ENCODE measurements around the gene SNAI1. TPM values are rescaled to one million over a fixed set of nuclear protein-coding genes. Genes with fewer than 3 reads are reported as not detected.
A peak's percentile ranks its signal among the peaks of the same experiment; 100 is the strongest.
"Not testable (repeated sequence)": the region's sequence is repeated elsewhere in the genome, so short reads cannot be mapped to it uniquely, and the experiment has no call there.

Gene SNAI1
- total RNA-seq, 1 donor from 2014 or later, result 2.3 TPM

- Mint-ChIP-seq H3K27me3 (peaks cover 2% of the 10 kb centered on the region), H3K4me3 (no peak overlapping the region)
Measured at GRCh38 chr20:50003253-50003656, 20.5 kb downstream of the SNAI1 start.

GRCh38 chr20:50004229-50004628 is 21.4 kb downstream of the SNAI1 start:
- no peak overlapping the region for H3K27ac Mint-ChIP-seq
- peaks cover 23% of the 10 kb centered on the region for H3K4me1 Mint-ChIP-seq
- peaks cover 2% of the 10 kb centered on the region for H3K27me3 Mint-ChIP-seq
- no peak for DNase-seq
- H3K36me3 Mint-ChIP-seq (ENCODE audit: low read depth), result no peaks in the 10 kb centered on the region
- intact Hi-C loops (cut with micrococcal nuclease), result no loop called here
- H3K4me3 Mint-ChIP-seq, result no peak overlapping the region
- H3K9me3 Mint-ChIP-seq, result no peaks in the 10 kb centered on the region

More at GRCh38 chr20:50003253-50003656, 20.5 kb downstream of the SNAI1 start:
- Mint-ChIP-seq H3K9me3 (no peaks in the 10 kb centered on the region), H3K27ac (no peak overlapping the region), H3K4me1 (peaks cover 23% of the 10 kb centered on the region), H3K36me3 (ENCODE audit: low read depth) (no peaks in the 10 kb centered on the region)
- intact Hi-C loops (cut with micrococcal nuclease), result no loop called here
- no peak for DNase-seq

DNA sequence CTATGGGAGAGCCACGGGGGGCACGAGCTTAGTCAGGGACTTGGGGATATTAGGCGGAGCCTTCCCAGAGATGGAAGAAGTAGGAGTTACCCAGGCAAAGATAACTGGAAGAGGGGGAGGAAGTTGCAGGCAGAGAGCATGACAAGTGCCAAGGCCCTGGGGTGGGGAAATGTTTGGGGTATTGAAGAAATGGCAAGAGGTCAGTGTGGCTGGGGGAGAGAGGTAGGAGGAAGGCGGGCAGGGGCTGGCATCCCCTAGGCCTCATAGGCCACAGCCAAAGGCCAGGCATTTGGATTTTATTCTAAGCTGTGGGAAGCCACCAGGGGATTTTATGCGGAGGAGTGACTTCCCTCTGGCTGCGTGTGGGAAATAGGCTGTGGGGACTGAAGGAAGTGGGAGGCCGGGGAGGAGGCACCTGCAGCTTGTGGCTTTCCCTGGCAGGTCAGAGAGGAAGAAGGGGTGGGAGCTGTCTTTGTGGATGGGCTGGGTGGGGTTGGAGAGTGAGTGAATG is 22.7 kb downstream of the SNAI1 start:
- Mint-ChIP-seq H3K9me3 (no peaks in the 10 kb centered on the region), H3K27me3 (peaks cover 3% of the 10 kb centered on the region), H3K4me3 (peak overlapping the region; percentile 12), H3K36me3 (ENCODE audit: low read depth) (no peaks in the 10 kb centered on the region), H3K27ac (no peak overlapping the region), H3K4me1 (peaks cover 22% of the 10 kb centered on the region)
- intact Hi-C loops (cut with micrococcal nuclease), result no loop called here
- no peak for DNase-seq

DNA sequence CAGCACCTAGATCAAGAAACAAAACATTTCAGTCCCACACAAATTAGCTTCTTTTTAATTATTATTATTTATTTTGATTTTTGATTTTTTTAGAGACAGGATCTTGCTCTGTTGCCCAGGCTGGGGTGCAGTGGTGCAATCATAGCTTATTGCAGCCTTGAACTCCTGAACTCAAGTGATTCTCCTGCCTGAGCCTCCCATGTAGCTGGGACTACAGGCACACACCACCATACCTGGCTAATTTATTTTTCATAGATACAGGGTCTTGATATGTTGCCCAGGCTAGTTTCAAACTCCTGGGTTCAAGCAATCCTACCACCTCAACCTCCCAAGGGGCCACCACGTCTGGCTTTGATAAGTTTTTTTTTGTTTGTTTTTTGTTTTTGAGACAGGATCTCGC is 24.6 kb downstream of the SNAI1 start:
- intact Hi-C loops (cut with micrococcal nuclease), result no loop called here
- Mint-ChIP-seq H3K27ac (no peak overlapping the region), H3K4me3 (no peak overlapping the region), H3K27me3 (peaks cover 4% of the 10 kb centered on the region), H3K4me1 (peaks cover 19% of the 10 kb centered on the region), H3K36me3 (ENCODE audit: low read depth) (no peaks in the 10 kb centered on the region), H3K9me3 (no peaks in the 10 kb centered on the region)
- no peak for DNase-seq

DNA sequence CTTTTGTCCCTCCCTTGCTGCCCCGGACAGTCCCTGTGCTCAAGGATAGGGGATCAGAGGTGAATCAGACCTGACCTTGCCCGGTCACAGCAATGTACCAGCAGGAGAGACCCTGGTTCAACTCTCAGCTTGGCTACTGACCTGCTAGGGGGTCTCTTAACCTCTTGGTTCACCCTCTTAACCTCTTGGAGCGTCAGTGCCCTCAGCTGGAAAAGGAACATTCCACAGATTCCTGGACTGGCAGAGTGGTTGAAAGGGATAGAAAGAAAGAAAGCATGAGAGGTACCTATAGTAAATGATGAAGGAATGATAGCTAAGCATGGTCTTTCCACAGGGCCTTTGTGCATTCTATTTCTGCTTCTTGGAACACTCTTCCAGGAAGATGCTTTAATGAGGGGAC is 25.2 kb downstream of the SNAI1 start:
- Mint-ChIP-seq H3K36me3 (ENCODE audit: low read depth) (no peaks in the 10 kb centered on the region), H3K4me1 (peaks cover 24% of the 10 kb centered on the region), H3K27ac (no peak overlapping the region), H3K9me3 (no peaks in the 10 kb centered on the region), H3K27me3 (peaks cover 5% of the 10 kb centered on the region), H3K4me3 (no peak overlapping the region)
- DNase-seq, result no peak
- intact Hi-C loops (cut with micrococcal nuclease), result no loop called here

DNA sequence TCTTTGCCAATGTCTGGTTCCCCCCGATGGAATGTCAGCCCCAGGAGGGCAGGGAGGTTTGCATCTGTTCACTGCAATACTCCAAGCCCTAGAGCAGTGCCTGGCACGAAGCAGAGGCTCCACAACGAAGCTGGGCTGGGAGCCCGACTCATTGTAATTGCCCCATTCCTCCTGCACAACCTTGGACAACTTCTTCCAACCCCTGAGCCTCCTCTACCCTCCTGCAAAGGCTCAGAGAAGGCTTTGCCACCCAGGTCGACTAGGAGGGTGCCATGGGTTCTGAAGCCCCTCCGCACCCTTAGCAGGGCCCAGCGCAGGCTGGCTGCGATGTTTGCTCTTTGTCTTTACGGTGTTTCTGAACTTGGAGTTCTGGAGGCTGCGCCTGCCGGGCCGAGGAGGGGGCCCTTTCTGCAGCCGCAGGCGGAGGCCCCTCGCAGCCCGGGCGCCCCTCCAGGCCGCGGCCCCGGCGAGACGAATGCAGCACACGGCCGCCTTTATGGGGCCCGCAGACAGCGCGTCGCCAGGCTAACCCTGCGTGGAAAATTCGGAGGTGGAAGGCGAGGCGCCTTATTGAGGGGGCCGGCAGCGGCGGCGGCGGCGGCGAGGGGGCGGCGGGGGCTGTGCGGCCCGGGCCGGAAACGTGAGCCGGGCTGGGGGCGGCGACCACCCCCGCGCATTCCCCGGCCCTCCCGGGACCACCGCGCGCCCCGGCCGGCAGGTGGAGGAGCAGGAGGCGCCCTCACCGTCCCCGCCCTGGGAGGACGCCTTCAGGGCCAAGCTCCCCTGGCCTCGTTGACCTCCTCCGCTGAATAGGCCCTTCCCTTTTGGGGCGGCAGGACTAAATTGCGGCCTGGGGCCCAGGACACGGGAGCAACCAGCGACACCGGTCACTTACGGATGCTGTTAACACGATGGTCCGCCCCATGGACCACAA is 27.0 kb downstream of the SNAI1 start:
- Mint-ChIP-seq H3K27ac (no peak overlapping the region), H3K4me3 (no peak overlapping the region), H3K4me1 (peaks cover 16% of the 10 kb centered on the region), H3K36me3 (ENCODE audit: low read depth) (no peaks in the 10 kb centered on the region), H3K27me3 (peaks cover 5% of the 10 kb centered on the region), H3K9me3 (no peaks in the 10 kb centered on the region)
- intact Hi-C loops (cut with micrococcal nuclease), result no loop called here
- no peak for DNase-seq

DNA sequence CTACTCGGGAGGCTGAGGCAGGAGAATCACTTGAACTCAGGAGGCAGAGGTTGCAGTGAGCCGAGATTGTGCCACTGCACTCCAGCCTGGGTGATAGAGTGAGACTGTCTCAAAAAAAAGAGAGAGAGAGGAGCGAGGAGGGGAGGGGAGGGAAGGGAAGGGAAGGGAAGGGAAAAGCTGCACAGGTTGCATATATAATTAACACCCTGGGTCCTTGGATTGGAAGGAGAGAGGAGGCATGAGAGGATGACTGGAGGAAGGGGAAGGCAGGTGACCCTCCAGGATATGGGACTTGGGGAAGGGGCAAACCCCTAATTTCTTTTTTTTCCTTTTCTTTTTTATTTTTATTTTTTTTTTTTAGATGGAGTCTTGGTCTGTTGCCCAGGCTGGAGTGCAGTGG is 28.8 kb downstream of the SNAI1 start:
- H3K9me3 Mint-ChIP-seq; H3K4me1 Mint-ChIP-seq; H3K4me3 Mint-ChIP-seq; H3K36me3 Mint-ChIP-seq (ENCODE audit: low read depth); DNase-seq; H3K27me3 Mint-ChIP-seq; intact Hi-C loops (cut with micrococcal nuclease); H3K27ac Mint-ChIP-seq: not testable (repeated sequence)

DNA sequence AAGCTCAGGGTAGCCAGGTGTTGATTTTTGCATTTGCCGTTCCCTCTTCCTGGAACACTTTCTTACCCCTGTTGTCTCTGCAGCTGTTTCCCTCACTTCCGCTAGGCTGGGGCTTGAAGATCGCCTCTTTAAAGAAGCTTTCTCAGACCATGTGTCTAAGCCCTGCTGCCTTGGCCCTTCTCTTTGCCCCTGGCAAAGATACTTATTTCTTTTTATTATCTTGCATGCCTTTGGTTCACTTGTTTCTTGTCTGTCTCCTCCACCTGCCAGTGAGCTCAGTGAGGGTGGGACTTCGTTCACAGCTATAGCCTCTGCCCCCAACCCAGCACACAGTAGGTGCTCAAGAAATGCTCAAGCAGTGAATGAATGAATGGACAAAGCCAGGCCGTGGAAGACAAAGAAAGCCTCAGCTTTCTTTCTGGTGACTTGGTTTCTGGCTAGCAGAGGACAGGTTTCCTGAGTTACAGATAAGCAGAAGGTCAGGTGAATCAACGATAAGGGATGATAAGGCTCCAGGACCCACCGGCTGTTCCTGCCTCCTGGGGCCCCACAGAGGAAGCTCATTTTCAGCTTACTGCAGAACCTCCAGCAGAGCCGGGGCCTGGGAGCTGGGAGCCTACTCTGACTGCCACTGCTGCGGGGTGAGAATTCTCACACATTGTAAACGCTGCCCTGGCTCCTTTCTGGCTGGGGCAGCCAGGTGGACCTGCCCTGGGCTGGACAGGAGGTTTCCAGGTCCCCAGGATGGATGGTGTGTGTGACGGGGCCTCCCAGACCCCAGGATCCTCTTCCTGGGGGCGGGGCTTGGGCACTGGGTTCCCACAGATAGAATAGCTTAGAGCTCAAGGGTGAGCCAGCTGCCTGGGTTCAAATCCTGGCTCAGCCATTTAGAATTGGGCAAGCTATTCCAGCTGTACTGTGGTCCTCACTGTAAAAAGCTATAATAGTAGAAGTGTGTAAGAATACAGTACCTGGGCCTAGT is 29.8 kb downstream of the SNAI1 start:
- Mint-ChIP-seq H3K4me3 (no peak overlapping the region), H3K4me1 (peaks cover 7% of the 10 kb centered on the region), H3K36me3 (ENCODE audit: low read depth) (no peaks in the 10 kb centered on the region), H3K27me3 (peaks cover 5% of the 10 kb centered on the region), H3K27ac (no peak overlapping the region), H3K9me3 (no peaks in the 10 kb centered on the region)
- DNase-seq, result no peak
- intact Hi-C loops (cut with micrococcal nuclease), result no loop called here

DNA sequence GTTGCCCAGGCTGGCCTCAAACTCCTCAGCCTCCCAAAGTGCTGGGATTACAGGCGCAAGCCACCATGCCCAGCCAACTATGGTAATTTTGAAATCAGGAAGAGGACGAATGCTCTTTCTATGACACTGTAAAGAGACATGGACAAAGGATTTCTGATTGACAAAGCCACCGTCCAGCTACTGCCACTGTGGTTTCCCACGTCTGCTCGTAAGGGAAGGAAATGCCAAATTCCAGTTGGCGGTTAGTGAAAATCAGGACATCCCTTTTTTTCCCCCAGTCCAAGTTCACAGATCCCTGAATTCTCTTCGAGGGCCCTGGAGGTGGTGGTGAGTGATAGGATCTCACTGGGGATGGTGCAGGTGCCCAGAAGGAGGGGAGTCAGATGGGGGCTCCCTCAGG is 31.2 kb downstream of the SNAI1 start:
- intact Hi-C loops (cut with micrococcal nuclease), result no loop called here
- DNase-seq, result no peak
- Mint-ChIP-seq H3K9me3 (no peaks in the 10 kb centered on the region), H3K27ac (no peak overlapping the region), H3K4me1 (peaks cover 7% of the 10 kb centered on the region), H3K27me3 (peaks cover 5% of the 10 kb centered on the region), H3K4me3 (no peak overlapping the region), H3K36me3 (ENCODE audit: low read depth) (no peaks in the 10 kb centered on the region)

GRCh38 chr20:50014570-50015562 is 32.1 kb downstream of the SNAI1 start:
- Mint-ChIP-seq H3K4me1 (peaks cover 7% of the 10 kb centered on the region), H3K27me3 (peaks cover 5% of the 10 kb centered on the region), H3K36me3 (ENCODE audit: low read depth) (no peaks in the 10 kb centered on the region), H3K4me3 (no peak overlapping the region), H3K9me3 (no peaks in the 10 kb centered on the region), H3K27ac (no peak overlapping the region)
- intact Hi-C loops (cut with micrococcal nuclease), result no loop called here
- no peak for DNase-seq

DNA sequence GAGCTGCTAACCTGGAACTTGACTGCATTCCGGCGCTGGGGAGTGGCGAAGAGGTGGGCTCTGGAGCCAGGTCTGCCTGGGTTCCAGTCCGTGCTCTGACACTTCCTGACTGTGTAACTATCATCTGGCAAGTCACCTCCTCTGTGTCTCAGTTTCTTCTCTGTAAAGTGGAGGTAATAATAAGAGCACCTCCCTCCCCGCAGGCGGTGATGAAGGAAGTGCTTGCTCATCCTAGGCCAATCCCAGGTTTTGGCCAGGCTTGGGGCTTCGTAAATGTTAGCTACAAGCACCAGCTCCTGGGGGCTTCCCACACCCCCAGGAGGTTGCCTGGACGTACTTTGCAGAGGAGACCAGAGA is 32.8 kb downstream of the SNAI1 start:
- Mint-ChIP-seq H3K27me3 (peaks cover 3% of the 10 kb centered on the region), H3K4me1 (peaks cover 13% of the 10 kb centered on the region), H3K27ac (no peak overlapping the region), H3K9me3 (no peaks in the 10 kb centered on the region), H3K36me3 (ENCODE audit: low read depth) (no peaks in the 10 kb centered on the region), H3K4me3 (no peak overlapping the region)
- DNase-seq, result no peak
- intact Hi-C loops (cut with micrococcal nuclease), result no loop called here

- no peak overlapping the region for H3K4me3 Mint-ChIP-seq
- peaks cover 3% of the 10 kb centered on the region for H3K27me3 Mint-ChIP-seq
- peaks cover 13% of the 10 kb centered on the region for H3K4me1 Mint-ChIP-seq
- H3K27ac Mint-ChIP-seq, result no peak overlapping the region
- H3K36me3 Mint-ChIP-seq (ENCODE audit: low read depth), result no peaks in the 10 kb centered on the region
- intact Hi-C loops (cut with micrococcal nuclease), result no loop called here
- no peaks in the 10 kb centered on the region for H3K9me3 Mint-ChIP-seq
- DNase-seq, result no peak
Measured at GRCh38 chr20:50015993-50016770, 33.4 kb downstream of the SNAI1 start.
